ENCODE results near the gene GRIK3.

Gene GRIK3

GRCh38 chr1:37010011-37010410, 24.3 kb downstream of the GRIK3 start:
- no peak for DNase-seq

GRCh38 chr1:37009521-37009920, 24.8 kb downstream of the GRIK3 start:
- DNase-seq: no peak

- DNase-seq: no peak
Measured at GRCh38 chr1:37006132-37006868, 28.0 kb downstream of the GRIK3 start.

GRCh38 chr1:37002898-37003297, 31.4 kb downstream of the GRIK3 start:
- no peak for DNase-seq

- DNase-seq: no peak
Measured at GRCh38 chr1:37001703-37002102, 32.6 kb downstream of the GRIK3 start.

GRCh38 chr1:36996106-36996505, 38.2 kb downstream of the GRIK3 start:
- no peak for DNase-seq

GRCh38 chr1:36994868-36995267, 39.4 kb downstream of the GRIK3 start:
- no peak for DNase-seq

GRCh38 chr1:36994294-36994693, 40.0 kb downstream of the GRIK3 start:
- DNase-seq: no peak

- DNase-seq: no peak
Measured at GRCh38 chr1:36992139-36992943, 42.0 kb downstream of the GRIK3 start.

- no peak for DNase-seq
Measured at GRCh38 chr1:36991551-36991950, 42.8 kb downstream of the GRIK3 start.

GRCh38 chr1:36990928-36991327, 43.4 kb downstream of the GRIK3 start:
- no peak for DNase-seq

GRCh38 chr1:36989241-36989640, 45.1 kb downstream of the GRIK3 start:
- no peak for DNase-seq

GRCh38 chr1:36988741-36989193, 45.5 kb downstream of the GRIK3 start:
- no peak for DNase-seq

- DNase-seq: no peak
Measured at GRCh38 chr1:36988321-36988720, 46.0 kb downstream of the GRIK3 start.

- DNase-seq: no peak
Measured at GRCh38 chr1:36987276-36987675, 47.0 kb downstream of the GRIK3 start.

- DNase-seq: no peak
Measured at GRCh38 chr1:36986241-36986985, 47.9 kb downstream of the GRIK3 start.

- DNase-seq: no peak
Measured at GRCh38 chr1:36984675-36985074, 49.6 kb downstream of the GRIK3 start.

- no peak for DNase-seq
Measured at GRCh38 chr1:36984026-36984425, 50.3 kb downstream of the GRIK3 start.

GRCh38 chr1:36982709-36983108, 51.6 kb downstream of the GRIK3 start:
- DNase-seq: no peak

GRCh38 chr1:36981771-36982622, 52.3 kb downstream of the GRIK3 start:
- no peak for DNase-seq

- DNase-seq: no peak
Measured at GRCh38 chr1:36981126-36981525, 53.2 kb downstream of the GRIK3 start.

- DNase-seq: no peak
Measured at GRCh38 chr1:36977731-36978406, 56.4 kb downstream of the GRIK3 start.
